Measurements from ENCODE around the gene SPO11. TPM values are rescaled to one million over a fixed set of nuclear protein-coding genes. Genes with fewer than 3 reads are reported as not detected.

SPO11 gene
- total RNA-seq, 1 experiment from 2014 or later = not detected

DNA sequence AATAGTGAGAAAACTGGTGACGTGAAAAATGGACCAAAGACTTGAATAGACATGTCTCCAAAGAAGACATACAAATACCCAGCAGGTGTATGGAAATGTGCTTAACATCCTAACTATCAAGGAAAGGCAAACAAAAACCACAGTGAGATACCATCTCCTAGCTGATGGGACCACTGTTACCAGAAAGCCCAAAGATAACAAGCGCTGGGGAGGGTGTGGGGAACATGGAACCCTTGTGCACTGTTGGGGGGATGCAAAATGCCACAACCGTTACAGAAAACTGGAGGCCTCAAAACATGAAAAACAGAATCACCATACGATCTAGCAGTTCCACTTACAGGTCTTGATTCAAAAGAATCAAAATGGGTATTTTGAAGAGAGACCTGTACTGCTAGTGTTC, 41.8 kb downstream of the SPO11 start:
- no peak for TF ChIP-seq ZFX (IDR thresholded peaks at IDR 0.05)
- no peak for TF ChIP-seq CEBPB (IDR thresholded peaks at IDR 0.05; ENCODE audit: low read depth)
- no peak for TF ChIP-seq EZH2 (IDR thresholded peaks at IDR 0.05)
- TF ChIP-seq ZNF274 (IDR thresholded peaks at IDR 0.05; ENCODE audit: low read depth, low read length) = no peak
- no peak for TF ChIP-seq SIN3A (IDR thresholded peaks at IDR 0.05; ENCODE audit: low read depth)
- TF ChIP-seq FOSL1 (IDR thresholded peaks at IDR 0.05; ENCODE audit: low read depth) = no peak
- no peak for TF ChIP-seq RAD21 (IDR thresholded peaks at IDR 0.05; ENCODE audit: low read depth)
- TF ChIP-seq EZH2phosphoT487 (IDR thresholded peaks at IDR 0.05; ENCODE audit: borderline replicate concordance) = no peak
- TF ChIP-seq, protein P1, sequence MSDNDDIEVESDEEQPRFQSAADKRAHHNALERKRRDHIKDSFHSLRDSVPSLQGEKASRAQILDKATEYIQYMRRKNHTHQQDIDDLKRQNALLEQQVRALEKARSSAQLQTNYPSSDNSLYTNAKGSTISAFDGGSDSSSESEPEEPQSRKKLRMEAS (IDR thresholded peaks at IDR 0.05) = no peak
- TF ChIP-seq POLR2AphosphoS5 (IDR thresholded peaks at IDR 0.05; ENCODE audit: low read depth, low read length) = no peak
- no peak for TF ChIP-seq JUND (IDR thresholded peaks at IDR 0.05)
- TF ChIP-seq ELF1 (IDR thresholded peaks at IDR 0.05; ENCODE audit: borderline replicate concordance, low read depth) = no peak
- TF ChIP-seq SRF (IDR thresholded peaks at IDR 0.05; ENCODE audit: low read depth) = no peak
- TF ChIP-seq, protein P2, sequence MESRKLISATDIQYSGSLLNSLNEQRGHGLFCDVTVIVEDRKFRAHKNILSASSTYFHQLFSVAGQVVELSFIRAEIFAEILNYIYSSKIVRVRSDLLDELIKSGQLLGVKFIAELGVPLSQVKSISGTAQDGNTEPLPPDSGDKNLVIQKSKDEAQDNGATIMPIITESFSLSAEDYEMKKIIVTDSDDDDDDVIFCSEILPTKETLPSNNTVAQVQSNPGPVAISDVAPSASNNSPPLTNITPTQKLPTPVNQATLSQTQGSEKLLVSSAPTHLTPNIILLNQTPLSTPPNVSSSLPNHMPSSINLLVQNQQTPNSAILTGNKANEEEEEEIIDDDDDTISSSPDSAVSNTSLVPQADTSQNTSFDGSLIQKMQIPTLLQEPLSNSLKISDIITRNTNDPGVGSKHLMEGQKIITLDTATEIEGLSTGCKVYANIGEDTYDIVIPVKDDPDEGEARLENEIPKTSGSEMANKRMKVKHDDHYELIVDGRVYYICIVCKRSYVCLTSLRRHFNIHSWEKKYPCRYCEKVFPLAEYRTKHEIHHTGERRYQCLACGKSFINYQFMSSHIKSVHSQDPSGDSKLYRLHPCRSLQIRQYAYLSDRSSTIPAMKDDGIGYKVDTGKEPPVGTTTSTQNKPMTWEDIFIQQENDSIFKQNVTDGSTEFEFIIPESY (IDR thresholded peaks at IDR 0.05; ENCODE audit: extremely low read depth, insufficient replicate concordance, low read length) = no peak
- TF ChIP-seq, protein P3, sequence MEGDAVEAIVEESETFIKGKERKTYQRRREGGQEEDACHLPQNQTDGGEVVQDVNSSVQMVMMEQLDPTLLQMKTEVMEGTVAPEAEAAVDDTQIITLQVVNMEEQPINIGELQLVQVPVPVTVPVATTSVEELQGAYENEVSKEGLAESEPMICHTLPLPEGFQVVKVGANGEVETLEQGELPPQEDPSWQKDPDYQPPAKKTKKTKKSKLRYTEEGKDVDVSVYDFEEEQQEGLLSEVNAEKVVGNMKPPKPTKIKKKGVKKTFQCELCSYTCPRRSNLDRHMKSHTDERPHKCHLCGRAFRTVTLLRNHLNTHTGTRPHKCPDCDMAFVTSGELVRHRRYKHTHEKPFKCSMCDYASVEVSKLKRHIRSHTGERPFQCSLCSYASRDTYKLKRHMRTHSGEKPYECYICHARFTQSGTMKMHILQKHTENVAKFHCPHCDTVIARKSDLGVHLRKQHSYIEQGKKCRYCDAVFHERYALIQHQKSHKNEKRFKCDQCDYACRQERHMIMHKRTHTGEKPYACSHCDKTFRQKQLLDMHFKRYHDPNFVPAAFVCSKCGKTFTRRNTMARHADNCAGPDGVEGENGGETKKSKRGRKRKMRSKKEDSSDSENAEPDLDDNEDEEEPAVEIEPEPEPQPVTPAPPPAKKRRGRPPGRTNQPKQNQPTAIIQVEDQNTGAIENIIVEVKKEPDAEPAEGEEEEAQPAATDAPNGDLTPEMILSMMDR (IDR thresholded peaks at IDR 0.05 in 2 of 3, conservative IDR thresholded peaks at IDR 0.05 in 1 of 3; ENCODE audit: borderline replicate concordance in 1 of 3, insufficient read depth in 1 of 3, low read depth in 2 of 3, low read length in 2 of 3) = no peak
- TF ChIP-seq CBX3 (IDR thresholded peaks at IDR 0.05; ENCODE audit: low read depth) = no peak
- TF ChIP-seq YY1 (IDR thresholded peaks at IDR 0.05; ENCODE audit: extremely low read depth, insufficient replicate concordance, low read depth, low read length) = no peak
- H3K4me2 ChIP-seq (ENCODE audit: low read length) = no peak overlapping the region
- H3K9ac ChIP-seq (ENCODE audit: low read length) = no peak overlapping the region
- no peaks in the 10 kb centered on the region for H3K9me2 ChIP-seq (ENCODE audit: insufficient read depth)
- H3K27me3 ChIP-seq (ENCODE audit: insufficient read depth, low read length) = no peaks in the 10 kb centered on the region
- intact Hi-C loops (cut with micrococcal nuclease) = no loop called here
- H3K36me3 ChIP-seq (ENCODE audit: control insufficient read depth in 1 of 2, insufficient read depth in 2 of 2, low read length in 2 of 2) = peaks cover 74 to 83% of the 10 kb centered on the region in 2 experiments
- H3K4me3 ChIP-seq (replicated peaks in 1 of 2; ENCODE audit: low read depth in 1 of 2, low read length in 2 of 2) = no peak overlapping the region
- no peaks in the 10 kb centered on the region for H4K20me1 ChIP-seq (ENCODE audit: insufficient read depth)
- H3K9me3 ChIP-seq (ENCODE audit: control insufficient read depth in 1 of 2, insufficient read depth in 1 of 2, low read depth in 1 of 2, low read length in 2 of 2) = no peaks in the 10 kb centered on the region
- H2AFZ ChIP-seq (ENCODE audit: low read depth, low read length, poor library complexity, severe bottlenecking) = no peak overlapping the region
- RAD21 ChIA-PET (ENCODE audit: low non-redundant PET in 1 of 2, low total read pairs in 2 of 2, uncharacterized antibody in 2 of 2, unreplicated experiment in 2 of 2) = no interaction called here
- POLR2A ChIA-PET = no interaction called here
- no peaks in the 10 kb centered on the region for H3K4me1 ChIP-seq (ENCODE audit: control insufficient read depth in 1 of 2, insufficient read depth in 2 of 2, low read length in 2 of 2)
- CTCF ChIA-PET = no interaction called here
- no peak for ATAC-seq
- no peak for DNase-seq (ENCODE audit: low read depth, low spot score)
- peaks cover 7% of the 10 kb centered on the region; the same call in 1 of the 2 replicates for H3K79me2 ChIP-seq (ENCODE audit: insufficient read depth, low read length)
- H3K27ac ChIP-seq (ENCODE audit: low read depth, low read length) = no peak overlapping the region
- BruUV-seq (replicated peaks) = TSS peak; percentile 7
